Brain microvascular endothelial cell (primary cell): Measurements from ENCODE around the gene RNF222.
"Not testable (repeated sequence)": the region's sequence is repeated elsewhere in the genome, so short reads cannot be mapped to it uniquely, and the experiment has no call there.

ENCODE experiments used
- DNase-seq: peaks from one replicate; pipeline ENCODE4 v3.0.0-alpha.2; 2020
- H3K27ac ChIP-seq: fragments of 250-450 bp; sonication (Bioruptor Pico); 2 replicates; pipeline ENCODE4 v1.5.1; 2020; ENCODE audit warnings: mild to moderate bottlenecking, moderate library complexity
- H3K27me3 ChIP-seq: fragments of 250-450 bp; sonication (Bioruptor Pico); replicated peaks from 2 replicates; pipeline ENCODE4 v1.5.1; 2020; ENCODE audit warnings: mild to moderate bottlenecking
- H3K36me3 ChIP-seq: fragments of 250-450 bp; sonication (Bioruptor Pico); replicated peaks from 2 replicates; pipeline ENCODE4 v1.5.1; 2020; ENCODE audit warnings: mild to moderate bottlenecking
- H3K4me3 ChIP-seq: 2 replicates; pipeline ENCODE4 v1.5.1; 2011; ENCODE audit warnings: low read depth, mild to moderate bottlenecking, control low read depth, low read length, moderate library complexity
- CTCF ChIP-seq: IDR thresholded peaks from 2 replicates; pipeline ENCODE4 v1.5.1; 2011; ENCODE audit warnings: low read depth, mild to moderate bottlenecking, moderate library complexity, low read length, control low read depth, inconsistent platforms; ENCODE audit errors: missing control alignments
- in situ Hi-C: cut with HindIII; loops from 2 replicates; pipeline ENCODE4 v1.10.0; 2017; ENCODE audit warnings: low sequenced_read_pairs, low pct_ligation_motif_present

The RNF222 gene

GRCh38 chr17:8402921-8403536 is 5.4 kb upstream of the RNF222 start:
- in situ Hi-C loops: no loop called here
- no peak overlapping the region for H3K27ac ChIP-seq
- H3K36me3 ChIP-seq: no peaks in the 10 kb centered on the region
- no peak for TF ChIP-seq CTCF
- H3K27me3 ChIP-seq: no peaks in the 10 kb centered on the region
- no peak for DNase-seq
- H3K4me3 ChIP-seq: no peak overlapping the region

GRCh38 chr17:8401107-8401506 is 3.5 kb upstream of the RNF222 start:
- no peak for TF ChIP-seq CTCF
- in situ Hi-C loops: no loop called here

GRCh38 chr17:8398980-8399379 is 1.4 kb upstream of the RNF222 start:
- Histone ChIP-seq H3K36me3 (no peaks in the 10 kb centered on the region), H3K4me3 (no peak overlapping the region), H3K27me3 (no peaks in the 10 kb centered on the region), H3K27ac (no peak overlapping the region)
- DNase-seq: no peak
- in situ Hi-C loops: no loop called here
- no peak for TF ChIP-seq CTCF

More at GRCh38 chr17:8401107-8401506, 3.5 kb upstream of the RNF222 start:
- no peaks in the 10 kb centered on the region for H3K36me3 ChIP-seq
- no peak for DNase-seq
- H3K4me3 ChIP-seq: no peak overlapping the region
- H3K27ac ChIP-seq: no peak overlapping the region
- H3K27me3 ChIP-seq: no peaks in the 10 kb centered on the region

- H3K27me3 ChIP-seq, H3K4me3 ChIP-seq, H3K36me3 ChIP-seq, in situ Hi-C loops, DNase-seq, H3K27ac ChIP-seq: not testable (repeated sequence)
Measured at GRCh38 chr17:8394497-8394896, 3.1 kb downstream of the RNF222 start.

- Histone ChIP-seq H3K36me3 (no peaks in the 10 kb centered on the region), H3K27me3 (no peaks in the 10 kb centered on the region), H3K4me3 (no peak overlapping the region), H3K27ac (no peak overlapping the region)
- DNase-seq: no peak
- no peak for TF ChIP-seq CTCF
- in situ Hi-C loops: no loop called here
Measured at GRCh38 chr17:8393470-8394231, 4.0 kb downstream of the RNF222 start.

GRCh38 chr17:8392674-8393469 is 4.8 kb downstream of the RNF222 start:
- TF ChIP-seq CTCF: no peak
- DNase-seq: no peak
- in situ Hi-C loops: no loop called here
- Histone ChIP-seq H3K27ac (no peak overlapping the region), H3K36me3 (no peaks in the 10 kb centered on the region), H3K4me3 (no peak overlapping the region), H3K27me3 (no peaks in the 10 kb centered on the region)
